Subcutaneous preadipocyte (primary cell): ENCODE data around the gene FTSJ1. TPM values are rescaled to one million over a fixed set of nuclear protein-coding genes. Genes with fewer than 3 reads are reported as not detected.

Experiments
- total RNA-seq: library from RNA; depleted of rRNA; stranded (reverse); fragments of >200 nt; gene quantifications from 2 replicates; pipeline ENCODE4 v1.2.3, GENCODE V29; 2012

The FTSJ1 gene
- 65.4 and 89.9 TPM in 2 replicates for total RNA-seq

GRCh38 chrX:48475774-48476577 is at the start of gene FTSJ1:
Gene FTSJ1, plus strand, starts transcription at chrX:48476199. Its CDS starts 1,849 bp downstream, at chrX:48478048.

GRCh38 chrX:48470110-48470832 is 5.7 kb upstream of the FTSJ1 start, which contains the start of gene SLC38A5:
Gene SLC38A5, minus strand, starts transcription at chrX:48470260. Its CDS starts 2,336 bp downstream, at chrX:48467924.

GRCh38 chrX:48508400-48509244 is 32.6 kb downstream of the FTSJ1 start, which contains the start of gene PORCN:
Gene PORCN, plus strand, starts transcription at chrX:48508992. Its CDS starts 829 bp downstream, at chrX:48509821.

GRCh38 chrX:48521353-48522243 is 45.6 kb downstream of the FTSJ1 start, which contains the start of gene EBP:
Gene EBP, plus strand, starts transcription at chrX:48521808. Its CDS starts 1,964 bp downstream, at chrX:48523772.

Other genes starting within 250 kb of the FTSJ1 start
- gene SSX1, start 220.8 kb upstream of the FTSJ1 start, total RNA-seq: not detected in 2 replicates
- gene SSX3, start 119.5 kb upstream of the FTSJ1 start, total RNA-seq: not detected in 2 replicates
- gene SSX4, start 92.7 kb upstream of the FTSJ1 start, total RNA-seq: not detected in 2 replicates
- gene SSX4B, start 64.2 kb upstream of the FTSJ1 start, total RNA-seq: not detected in 2 replicates
- 111 and 131 TPM in 2 replicates for gene SLC38A5, start 5.9 kb upstream of the FTSJ1 start, total RNA-seq
- gene PORCN, start 32.8 kb downstream of the FTSJ1 start, total RNA-seq: 14.3 and 16.8 TPM in 2 replicates
- gene EBP, start 45.6 kb downstream of the FTSJ1 start, total RNA-seq: 168 and 261 TPM in 2 replicates
- 4.8 and 6.6 TPM in 2 replicates for gene TBC1D25, start 63.5 kb downstream of the FTSJ1 start, total RNA-seq
- 322 and 356 TPM in 2 replicates for gene RBM3, start 98.3 kb downstream of the FTSJ1 start, total RNA-seq
- 83.7 and 99.9 TPM in 2 replicates for gene WDR13, start 121.3 kb downstream of the FTSJ1 start, total RNA-seq
- gene WAS, start 207.6 kb downstream of the FTSJ1 start, total RNA-seq: under 0.01 and 0.20 TPM in 2 replicates
- gene SUV39H1, start 220.5 kb downstream of the FTSJ1 start, total RNA-seq: 7.7 and 10.8 TPM in 2 replicates